Activated CD4-positive, alpha-beta memory T cell treated with anti-CD3 and anti-CD28 coated beads, Interleukin-2, amount 10 ng/mL, durations not matched to agents 7 days and 5 days (primary cell): Measurements from ENCODE around the gene IFNGR2. TPM values are rescaled to one million over a fixed set of nuclear protein-coding genes. Genes with fewer than 3 reads are reported as not detected.
"Not testable (repeated sequence)": the region's sequence is repeated elsewhere in the genome, so short reads cannot be mapped to it uniquely, and the experiment has no call there.

Source experiments
- CTCF ChIA-PET: fragments of 350-600 bp; sonication (Branson Sonifier 250); formaldehyde crosslinking; loops from one replicate; lab custom pipeline; 2021; ENCODE audit warnings: antibody characterized with exemption, inconsistent platforms; lab: Charles Lee
- POLR2A ChIA-PET: fragments of 350-600 bp; sonication (Branson Sonifier 250); formaldehyde crosslinking; loops from one replicate; lab custom pipeline; 2021; ENCODE audit warnings: antibody characterized with exemption; lab: Charles Lee
- DNase-seq: peaks from one replicate; pipeline ENCODE4 v3.0.0-alpha.2; 2020
- H3K27ac Mint-ChIP-seq: one replicate; pipeline ENCODE4 v1.8.0; 2021; ENCODE audit warnings: mild to moderate bottlenecking, mixed read lengths
- H3K27me3 Mint-ChIP-seq: one replicate; pipeline ENCODE4 v1.8.0; 2021; ENCODE audit warnings: mixed read lengths
- H3K36me3 Mint-ChIP-seq: one replicate; pipeline ENCODE4 v1.8.0; 2021; ENCODE audit warnings: low read depth, mixed read lengths
- H3K4me1 Mint-ChIP-seq: one replicate; pipeline ENCODE4 v1.8.0; 2021; ENCODE audit warnings: mixed read lengths
- H3K4me3 Mint-ChIP-seq: one replicate; pipeline ENCODE4 v1.8.0; 2021; ENCODE audit warnings: mild to moderate bottlenecking, mixed read lengths
- H3K9me3 Mint-ChIP-seq: one replicate; pipeline ENCODE4 v1.8.0; 2021; ENCODE audit warnings: mixed read lengths
- total RNA-seq, 2 experiments: library from RNA; stranded (reverse); gene quantifications; one replicate each; pipeline ENCODE4 v1.2.3, GENCODE V29; 2021

Gene IFNGR2
- total RNA-seq, 2 experiments from 2014 or later = 4.6 to 4.7 TPM

DNA sequence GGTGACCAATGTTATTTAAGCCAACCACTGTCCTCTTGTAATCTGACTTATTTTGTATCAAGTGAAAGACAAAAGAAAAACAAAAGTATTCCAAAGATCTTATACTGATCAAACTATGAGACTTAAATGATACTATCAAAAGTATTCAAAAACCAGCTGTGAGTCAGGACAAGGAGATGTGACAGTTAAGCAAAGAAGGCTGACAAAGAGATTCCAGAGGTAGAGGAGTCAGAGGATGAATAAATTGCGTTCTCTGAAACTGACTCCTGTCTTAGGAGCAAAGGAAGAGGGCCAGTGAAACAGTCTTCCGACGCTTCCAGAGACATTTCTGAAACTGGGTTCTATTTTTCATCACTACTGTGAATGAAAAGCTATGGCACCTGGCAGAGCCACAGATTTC is 55.6 kb downstream of the IFNGR2 start:
- Mint-ChIP-seq H3K4me3 (no peak overlapping the region), H3K4me1 (peaks cover 1% of the 10 kb centered on the region), H3K9me3 (no peaks in the 10 kb centered on the region), H3K27ac (no peak overlapping the region), H3K36me3 (peaks cover 3% of the 10 kb centered on the region), H3K27me3 (no peaks in the 10 kb centered on the region)
- ChIA-PET POLR2A (no interaction called here), CTCF (no interaction called here)
- DNase-seq = no peak

DNA sequence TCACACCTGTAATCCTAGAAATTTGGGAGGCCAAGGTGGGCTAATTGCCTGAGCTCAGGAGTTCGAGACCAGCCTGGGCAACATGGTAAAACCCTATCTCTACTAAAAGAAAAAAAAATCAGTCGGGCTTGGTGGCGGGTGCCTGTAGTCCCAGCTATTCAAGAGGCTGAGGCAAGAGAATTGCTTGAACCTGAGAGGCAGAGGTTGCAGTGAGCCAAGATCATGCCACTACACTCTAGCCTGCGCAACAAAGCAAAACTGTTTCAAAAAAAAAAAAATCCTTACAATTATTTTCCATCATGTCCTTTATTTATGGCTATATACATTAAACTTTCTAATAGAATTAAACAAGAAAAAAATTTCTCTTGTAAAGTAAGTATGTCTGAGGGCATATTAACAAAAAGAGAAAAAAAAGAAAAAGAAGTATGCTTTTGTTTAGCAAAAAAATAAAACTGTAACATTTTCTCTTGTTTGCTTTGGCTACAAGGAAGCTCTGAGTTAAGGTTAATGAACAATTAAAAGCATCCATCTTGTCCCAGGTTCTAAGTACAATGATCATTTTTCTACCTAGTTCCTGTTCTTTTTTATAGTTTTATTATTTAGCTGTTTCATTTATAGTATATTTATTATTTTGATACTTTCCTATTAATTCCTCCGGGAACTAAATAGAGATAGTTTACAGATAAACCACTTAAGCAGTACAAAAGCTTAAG is 58.5 kb downstream of the IFNGR2 start:
- H3K36me3 Mint-ChIP-seq = peaks cover 3% of the 10 kb centered on the region
- DNase-seq = no peak
- no peaks in the 10 kb centered on the region for H3K27me3 Mint-ChIP-seq
- H3K27ac Mint-ChIP-seq = no peak overlapping the region
- CTCF ChIA-PET = interaction anchor here (1.3 to 3.2 kb wide), 2 partner anchors 18 to 144 kb away, joined by 4 to 12 read pairs; partner anchors contain the start of gene TMEM50B
- no peaks in the 10 kb centered on the region for H3K9me3 Mint-ChIP-seq
- no peak overlapping the region for H3K4me3 Mint-ChIP-seq
- no peaks in the 10 kb centered on the region for H3K4me1 Mint-ChIP-seq
- POLR2A ChIA-PET = no interaction called here

DNA sequence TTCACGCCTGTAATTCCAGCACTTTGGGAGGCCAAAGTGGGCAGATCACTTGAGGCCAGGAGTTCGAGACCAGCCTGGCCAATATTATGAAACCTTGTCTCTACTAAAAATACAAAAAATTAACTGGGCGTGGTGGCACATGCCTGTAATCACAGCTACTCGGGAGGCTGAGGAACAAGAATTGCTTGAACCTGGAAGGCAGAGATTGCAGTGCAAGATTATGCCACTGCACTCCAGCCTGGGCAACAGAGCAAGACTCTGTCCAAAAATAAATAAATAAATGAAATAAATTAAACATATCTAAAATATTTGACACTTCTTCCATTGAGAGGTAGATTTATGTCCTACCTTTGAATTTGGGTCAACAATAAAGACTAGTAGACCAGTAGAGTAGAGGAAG is 66.0 kb downstream of the IFNGR2 start:
- H3K27me3 Mint-ChIP-seq, H3K4me3 Mint-ChIP-seq, H3K27ac Mint-ChIP-seq, CTCF ChIA-PET, H3K9me3 Mint-ChIP-seq, H3K36me3 Mint-ChIP-seq, H3K4me1 Mint-ChIP-seq, POLR2A ChIA-PET, DNase-seq: not testable (repeated sequence)

DNA sequence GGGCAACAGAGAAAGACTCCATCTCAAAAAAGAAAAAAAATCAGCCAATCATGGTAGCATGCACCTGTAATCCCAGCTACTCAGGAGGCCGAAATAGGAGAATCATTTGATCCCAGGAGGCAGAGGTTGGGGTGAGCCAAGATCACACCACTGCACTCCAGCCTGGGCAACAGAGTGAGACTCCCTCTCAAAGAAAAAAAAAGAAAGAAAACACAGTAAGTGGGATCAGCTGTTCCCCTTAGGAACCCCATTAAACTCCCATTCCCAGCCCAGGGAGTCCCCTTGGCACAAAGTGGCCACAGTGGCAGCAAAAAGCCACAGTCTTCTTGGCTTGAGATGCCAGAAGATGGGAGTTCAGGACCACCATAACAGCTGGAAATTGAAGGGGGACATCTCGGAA is 67.5 kb downstream of the IFNGR2 start:
- H3K4me3 Mint-ChIP-seq = no peak overlapping the region
- no peak overlapping the region for H3K27ac Mint-ChIP-seq
- DNase-seq = no peak
- no peaks in the 10 kb centered on the region for H3K4me1 Mint-ChIP-seq
- POLR2A ChIA-PET = no interaction called here
- H3K27me3 Mint-ChIP-seq = no peaks in the 10 kb centered on the region
- H3K9me3 Mint-ChIP-seq = no peaks in the 10 kb centered on the region
- no peaks in the 10 kb centered on the region for H3K36me3 Mint-ChIP-seq
- CTCF ChIA-PET = no interaction called here

DNA sequence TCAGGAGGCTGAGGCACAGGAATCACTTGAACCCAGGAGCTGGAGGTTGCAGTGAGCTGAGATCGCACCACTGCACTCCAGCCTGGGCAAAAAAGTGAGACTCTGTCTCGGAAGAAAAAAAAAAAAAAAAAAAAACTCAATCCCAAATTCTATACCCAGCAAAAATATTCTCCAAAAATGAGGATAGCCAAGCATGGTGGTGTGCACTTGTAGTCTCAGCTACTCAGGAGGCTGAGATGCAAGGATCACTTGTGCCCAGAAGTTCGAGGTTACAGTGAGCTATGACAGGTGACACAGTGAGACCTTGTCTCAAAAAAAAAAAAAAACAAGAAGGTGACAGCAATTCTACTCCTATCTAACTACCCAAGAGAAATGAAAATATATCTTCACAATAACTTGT is 70.1 kb downstream of the IFNGR2 start:
- ChIA-PET CTCF (interaction anchor here (1.0 kb wide), 1 partner anchor 44 kb away, joined by 3 read pairs; no protein-coding TSS in a partner anchor), POLR2A (no interaction called here)
- Mint-ChIP-seq H3K27me3 (no peaks in the 10 kb centered on the region), H3K4me1 (peaks cover 6% of the 10 kb centered on the region), H3K9me3 (no peaks in the 10 kb centered on the region), H3K27ac (no peak overlapping the region), H3K4me3 (no peak overlapping the region), H3K36me3 (no peaks in the 10 kb centered on the region)
- DNase-seq = no peak

DNA sequence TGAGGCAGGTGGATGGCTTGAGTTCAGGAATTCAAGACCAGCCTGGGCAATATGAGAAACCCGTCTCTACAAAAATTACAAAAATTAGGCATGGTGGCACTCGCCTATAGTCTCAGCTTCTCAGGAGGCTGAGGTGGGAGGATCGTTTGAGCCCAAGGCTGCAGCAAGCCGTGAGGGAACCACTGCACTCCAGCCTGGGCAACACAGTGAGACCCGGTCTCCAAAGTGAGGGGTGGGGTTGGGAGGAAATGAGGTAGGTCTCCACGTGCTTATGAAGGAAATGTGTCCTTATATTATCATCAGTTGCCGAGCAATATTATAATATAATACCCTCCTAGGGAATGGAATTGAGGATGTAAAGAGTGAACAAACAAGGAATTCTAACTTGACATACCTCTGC is 73.9 kb downstream of the IFNGR2 start:
- ChIA-PET CTCF (interaction anchor here (0.7 to 1.0 kb wide), 2 partner anchors 129 to 1470 kb away, joined by 3 to 4 read pairs; no protein-coding TSS in a partner anchor), POLR2A (no interaction called here)
- H3K9me3 Mint-ChIP-seq = no peaks in the 10 kb centered on the region
- no peaks in the 10 kb centered on the region for H3K36me3 Mint-ChIP-seq
- H3K27me3 Mint-ChIP-seq = no peaks in the 10 kb centered on the region
- H3K27ac Mint-ChIP-seq = no peak overlapping the region
- no peak for DNase-seq
- H3K4me1 Mint-ChIP-seq = peaks cover 21% of the 10 kb centered on the region
- H3K4me3 Mint-ChIP-seq = no peak overlapping the region

DNA sequence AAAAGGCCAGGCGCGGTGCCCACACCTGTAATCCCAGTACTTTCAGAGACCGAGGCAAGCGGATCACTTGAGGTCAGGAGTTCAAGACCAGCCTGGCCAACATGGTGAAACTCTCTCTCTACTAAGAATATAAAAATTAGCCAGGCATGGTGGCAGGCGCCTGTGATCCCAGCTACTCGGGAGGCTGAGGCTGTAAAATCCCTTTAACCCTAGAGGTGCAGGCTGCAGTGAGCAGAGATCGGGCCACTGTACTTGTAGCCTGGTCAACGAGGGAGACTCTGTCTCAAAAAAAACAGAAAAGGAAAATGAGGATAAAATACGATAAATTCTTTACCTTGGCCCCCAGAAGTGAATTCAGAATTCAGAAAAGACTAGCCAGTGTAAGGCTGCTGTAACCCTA is 75.0 kb downstream of the IFNGR2 start:
- POLR2A ChIA-PET = interaction anchor here (3.1 kb wide), 1 partner anchor 13 kb away, joined by 53 read pairs; the partner anchor contains the start of gene DNAJC28
- peaks cover 21% of the 10 kb centered on the region for H3K4me1 Mint-ChIP-seq
- CTCF ChIA-PET = no interaction called here

DNA sequence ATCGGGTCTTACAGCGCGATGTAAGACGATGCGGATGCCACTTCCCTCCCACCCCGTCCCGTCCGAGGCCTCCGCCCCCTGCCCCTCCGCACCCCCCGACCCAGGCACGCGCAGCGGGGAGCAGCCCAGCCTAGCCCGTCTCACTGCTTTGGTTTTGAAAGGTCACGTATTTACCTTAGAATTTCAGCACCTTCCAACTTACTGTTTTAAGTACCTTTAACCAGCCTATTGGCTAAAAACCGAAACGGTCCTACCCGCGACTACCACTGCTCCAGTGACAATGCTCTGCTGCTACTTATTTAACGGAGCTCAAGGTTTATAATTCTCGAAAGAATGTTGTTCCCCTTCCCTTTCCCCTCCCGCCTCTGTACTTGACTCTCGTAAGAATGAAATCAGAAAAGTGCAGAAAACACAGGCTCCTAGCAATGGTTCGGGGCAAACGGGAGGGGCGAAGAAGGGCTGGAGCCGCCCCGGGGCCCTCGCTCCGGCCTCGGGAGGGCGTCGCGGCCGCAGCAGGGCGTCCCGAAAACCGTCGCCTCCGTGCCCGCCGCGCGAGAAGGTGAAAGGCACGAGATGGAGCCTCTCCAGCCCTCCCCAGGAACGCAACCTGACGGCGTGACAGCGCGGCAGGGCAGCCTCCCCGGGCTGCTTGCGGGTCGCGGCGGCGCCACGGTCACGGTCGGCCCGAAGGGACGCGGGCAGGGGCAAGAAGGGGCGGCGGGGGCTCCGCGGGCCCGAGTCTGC is 75.9 kb downstream of the IFNGR2 start:
- H3K27me3 Mint-ChIP-seq = peaks cover 4% of the 10 kb centered on the region
- ChIA-PET CTCF (interaction anchor here (0.9 to 2.3 kb wide), 9 partner anchors 12 to 154 kb away, joined by 3 to 19 read pairs (median 3); partner anchors contain the start of genes DNAJC28, DONSON and IFNAR1), POLR2A (interaction anchor here (1.0 to 3.7 kb wide), 18 partner anchors 12 to 752 kb away, joined by 3 to 53 read pairs (median 5); partner anchors contain the start of genes DNAJC28, DONSON, GART and IFNAR1)
- peak overlapping the region; percentile 90 for H3K4me3 Mint-ChIP-seq
- H3K4me1 Mint-ChIP-seq = peaks cover 21% of the 10 kb centered on the region
- peak; percentile 49 for DNase-seq
- H3K36me3 Mint-ChIP-seq = no peaks in the 10 kb centered on the region
- H3K9me3 Mint-ChIP-seq = no peaks in the 10 kb centered on the region
- H3K27ac Mint-ChIP-seq = peak overlapping the region; percentile 74

More for the DNA sequence above, 75.0 kb downstream of the IFNGR2 start:
- Mint-ChIP-seq H3K27ac (peak overlapping the region; percentile 74), H3K9me3 (no peaks in the 10 kb centered on the region), H3K36me3 (no peaks in the 10 kb centered on the region), H3K27me3 (peaks cover 4% of the 10 kb centered on the region), H3K4me3 (peak overlapping the region; percentile 90)
- no peak for DNase-seq

DNA sequence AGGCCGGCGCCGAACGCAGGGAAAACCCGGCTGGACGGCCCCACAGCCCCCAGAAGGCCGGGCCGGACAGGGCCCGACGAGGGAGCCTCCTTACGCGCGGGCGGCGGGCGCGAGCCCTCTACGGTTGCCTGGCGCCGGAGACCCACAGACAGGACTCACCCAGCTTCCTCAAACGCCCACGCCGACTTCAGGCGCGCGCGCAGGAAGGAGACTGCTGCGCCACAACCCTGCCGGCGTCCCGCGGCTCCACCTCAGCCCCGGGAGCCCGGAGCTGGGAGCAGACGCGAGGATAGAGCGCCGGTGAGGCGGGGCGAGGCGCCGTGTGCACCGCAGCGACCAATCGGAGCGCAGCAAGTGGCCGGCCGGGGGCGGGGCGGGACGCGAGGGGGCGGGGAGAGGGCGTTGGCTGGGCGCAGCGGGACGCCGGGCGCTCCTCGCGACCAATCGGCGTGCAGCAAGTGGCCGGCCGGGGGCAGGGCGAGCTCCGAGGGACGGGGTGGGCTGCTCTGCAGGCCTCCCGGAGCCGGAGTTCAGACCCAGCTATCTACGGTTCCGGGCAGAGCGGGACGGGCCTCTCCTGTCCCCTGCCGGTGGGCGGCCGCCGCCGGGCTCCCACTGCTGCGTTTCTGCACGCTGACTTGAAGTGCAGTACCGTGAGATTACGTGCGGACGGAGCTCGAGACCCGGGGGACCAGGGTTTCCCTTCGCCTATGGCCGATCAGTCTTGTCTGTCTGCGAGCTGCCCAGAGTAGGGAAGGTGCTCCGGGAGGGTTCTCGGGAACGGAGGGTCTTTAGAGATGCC is 76.7 kb downstream of the IFNGR2 start, which contains the start of gene TMEM50B:
Gene TMEM50B (minus strand): TSS at position 296 of the 802 bp plus-strand sequence. CDS start 11,089 bp downstream, outside the sequence.
- DNase-seq = peak; percentile 96
- Mint-ChIP-seq H3K4me1 (peaks cover 21% of the 10 kb centered on the region), H3K27ac (peak within 1 kb of the TSS; percentile 81), H3K36me3 (no peaks in the 10 kb centered on the region), H3K4me3 (peak within 1 kb of the TSS; percentile 90), H3K27me3 (peaks cover 4% of the 10 kb centered on the region), H3K9me3 (no peaks in the 10 kb centered on the region)
- ChIA-PET POLR2A (interaction anchor here (0.6 to 3.7 kb wide), 29 partner anchors 9 to 753 kb away, joined by 3 to 53 read pairs (median 4); partner anchors contain the start of genes DNAJC28, DONSON, GART and IFNAR1), CTCF (interaction anchor here (0.5 to 2.3 kb wide), 16 partner anchors 11 to 155 kb away, joined by 3 to 19 read pairs (median 3); partner anchors contain the start of genes DNAJC28, DONSON and IFNAR1)

DNA sequence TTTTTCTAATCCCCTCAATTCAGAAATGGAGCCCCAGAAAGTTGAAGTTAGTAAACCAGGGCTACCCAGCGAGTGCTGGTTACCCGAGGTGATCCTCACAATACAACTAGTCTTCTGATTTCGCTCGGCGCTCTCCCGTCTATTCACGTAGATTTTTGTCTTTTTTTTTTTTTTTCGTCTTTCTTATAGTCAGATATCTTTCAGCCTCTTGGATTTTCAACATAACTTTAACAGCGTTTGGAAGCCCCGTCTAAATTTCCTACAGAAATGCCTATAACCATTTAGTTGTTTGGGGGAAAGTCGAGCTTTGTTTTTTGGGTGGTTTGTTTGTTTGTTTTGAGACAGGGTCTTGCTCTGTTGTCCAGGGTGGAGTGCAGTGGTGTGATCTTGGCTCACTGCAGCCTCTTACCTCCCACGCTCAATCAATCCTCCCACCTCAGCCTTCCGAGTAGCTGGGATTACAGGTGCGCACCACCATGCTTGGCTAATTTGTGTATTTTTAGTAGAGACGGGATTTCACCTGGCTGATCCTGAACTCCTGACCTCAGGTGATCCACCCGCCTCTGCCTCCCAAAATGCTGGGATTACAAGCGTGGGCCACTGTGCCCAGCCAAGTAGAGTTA is 77.4 kb downstream of the IFNGR2 start:
- Mint-ChIP-seq H3K36me3 (no peaks in the 10 kb centered on the region), H3K4me1 (peaks cover 21% of the 10 kb centered on the region), H3K9me3 (no peaks in the 10 kb centered on the region), H3K27me3 (peaks cover 4% of the 10 kb centered on the region), H3K4me3 (peak overlapping the region; percentile 90), H3K27ac (peak overlapping the region; percentile 81)
- ChIA-PET POLR2A (interaction anchor here (0.8 to 3.7 kb wide), 23 partner anchors 8 to 294 kb away, joined by 3 to 53 read pairs (median 5); partner anchors contain the start of genes DNAJC28, DONSON, GART and IFNAR1), CTCF (interaction anchor here (0.5 to 2.3 kb wide), 10 partner anchors 10 to 126 kb away, joined by 3 to 19 read pairs (median 4); partner anchors contain the start of gene DNAJC28)
- no peak for DNase-seq

DNA sequence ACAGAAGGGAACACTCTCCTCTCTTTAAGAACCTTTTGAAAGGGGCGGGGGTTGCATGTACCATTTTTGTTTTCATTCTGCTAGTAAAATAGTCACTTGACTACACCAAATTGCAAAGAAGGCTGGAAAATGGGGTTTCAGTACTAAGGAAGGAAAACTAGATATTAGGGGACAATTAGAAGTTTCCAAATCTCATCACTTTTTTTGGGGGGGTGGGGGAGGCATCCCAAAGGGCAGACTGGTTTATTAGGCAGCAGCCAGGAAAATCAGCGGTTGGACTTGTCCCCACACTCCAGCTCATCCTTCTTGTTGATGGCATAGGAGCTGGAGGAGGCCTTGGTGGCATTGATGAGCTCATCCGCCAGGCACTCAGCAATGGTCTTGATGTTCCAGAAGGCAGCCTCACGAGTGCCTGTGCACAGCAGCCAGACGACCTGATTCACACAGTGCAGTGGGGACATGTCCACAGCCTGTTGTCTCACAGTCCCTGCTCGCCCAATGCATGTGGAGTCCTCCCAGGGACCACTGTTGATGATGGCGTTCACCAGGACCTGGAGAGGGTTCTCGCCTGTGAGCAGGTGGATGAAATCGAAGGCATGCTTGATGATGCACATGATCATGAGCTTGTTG is 78.2 kb downstream of the IFNGR2 start:
- no peak for DNase-seq
- no peak overlapping the region for H3K4me3 Mint-ChIP-seq
- H3K36me3 Mint-ChIP-seq = no peaks in the 10 kb centered on the region
- CTCF ChIA-PET = interaction anchor here (1.6 kb wide), 1 partner anchor 63 kb away, joined by 4 read pairs; no protein-coding TSS in a partner anchor
- H3K4me1 Mint-ChIP-seq = peaks cover 21% of the 10 kb centered on the region
- H3K27me3 Mint-ChIP-seq = peaks cover 4% of the 10 kb centered on the region
- POLR2A ChIA-PET = interaction anchor here (0.9 to 3.7 kb wide), 5 partner anchors 10 to 107 kb away, joined by 3 to 53 read pairs (median 5); partner anchors contain the start of genes DNAJC28 and DONSON
- H3K27ac Mint-ChIP-seq = no peak overlapping the region
- no peaks in the 10 kb centered on the region for H3K9me3 Mint-ChIP-seq
